ENCODE measurements around the gene COL27A1.
"Not testable (repeated sequence)": the region's sequence is repeated elsewhere in the genome, so short reads cannot be mapped to it uniquely, and the experiment has no call there.

Gene COL27A1

GRCh38 chr9:114308361-114308950, 153.1 kb downstream of the COL27A1 start:
- no peak for DNase-seq (ENCODE audit: low read depth)

GRCh38 chr9:114309096-114309495, 153.8 kb downstream of the COL27A1 start:
- no peak for DNase-seq (ENCODE audit: low read depth)

- no peak for DNase-seq (ENCODE audit: low read depth)
Observed at GRCh38 chr9:114310471-114311450, 155.4 kb downstream of the COL27A1 start.

GRCh38 chr9:114311571-114312512, 156.5 kb downstream of the COL27A1 start:
- DNase-seq (ENCODE audit: low read depth) = no peak

- no peak for DNase-seq (ENCODE audit: low read depth)
Observed at GRCh38 chr9:114312513-114312875, 157.2 kb downstream of the COL27A1 start.

GRCh38 chr9:114313186-114313585, 157.8 kb downstream of the COL27A1 start:
- no peak for DNase-seq (ENCODE audit: low read depth)

GRCh38 chr9:114314256-114314867, 159.0 kb downstream of the COL27A1 start:
- no peak for DNase-seq (ENCODE audit: low read depth)

GRCh38 chr9:114314881-114315722, 159.8 kb downstream of the COL27A1 start:
- DNase-seq (ENCODE audit: low read depth) = no peak

- no peak for DNase-seq (ENCODE audit: low read depth)
Observed at GRCh38 chr9:114315723-114316363, 160.5 kb downstream of the COL27A1 start.

GRCh38 chr9:114316605-114317230, 161.4 kb downstream of the COL27A1 start:
- no peak for DNase-seq (ENCODE audit: low read depth)

GRCh38 chr9:114317665-114318357, 162.5 kb downstream of the COL27A1 start:
- DNase-seq (ENCODE audit: low read depth) = no peak

GRCh38 chr9:114318416-114318815, 163.1 kb downstream of the COL27A1 start:
- no peak for DNase-seq (ENCODE audit: low read depth)

- DNase-seq (ENCODE audit: low read depth) = no peak
Observed at GRCh38 chr9:114319147-114319546, 163.8 kb downstream of the COL27A1 start.

GRCh38 chr9:114320710-114321109, 165.4 kb downstream of the COL27A1 start:
- not testable (repeated sequence) for DNase-seq (ENCODE audit: low read depth)

GRCh38 chr9:114321759-114322158, 166.4 kb downstream of the COL27A1 start:
- DNase-seq (ENCODE audit: low read depth) = no peak

- DNase-seq (ENCODE audit: low read depth) = not testable (repeated sequence)
Observed at GRCh38 chr9:114322160-114322818, 167.0 kb downstream of the COL27A1 start.

- not testable (repeated sequence) for DNase-seq (ENCODE audit: low read depth)
Observed at GRCh38 chr9:114322831-114323531, 167.6 kb downstream of the COL27A1 start, which contains the start of gene ORM1. Gene ORM1 (plus strand): TSS chr9:114323098. CDS start chr9:114323134, 36 bp downstream.

- not testable (repeated sequence) for DNase-seq (ENCODE audit: low read depth)
Observed at GRCh38 chr9:114323849-114324248, 168.5 kb downstream of the COL27A1 start.

Data from stimulated activated CD4-positive, alpha-beta T cell treated with anti-CD3 and anti-CD28 coated beads, Interleukin-2, amount 100 ng/mL, for 4 hours (primary cell).